Measurements from ENCODE around the gene TSLP. TPM values are rescaled to one million over a fixed set of nuclear protein-coding genes. Genes with fewer than 3 reads are reported as not detected.

The TSLP gene
- polyA plus RNA-seq, 3 donors: 0.11 TPM; not detected in 2

- peak overlapping the region; percentile 58 for H3K9ac ChIP-seq (ENCODE audit: insufficient read depth, low read length, poor library complexity, severe bottlenecking)
- peak overlapping the region; percentile 91 for H2AFZ ChIP-seq (ENCODE audit: insufficient read depth, low read depth, low read length, poor library complexity, severe bottlenecking)
- peak in 2 of 3 donors; percentile 4 to 16 for DNase-seq
- peak overlapping the region; percentile 77 for H3K4me2 ChIP-seq (replicated peaks; ENCODE audit: extremely low read depth, low read length, poor library complexity, severe bottlenecking)
- Mint-ChIP-seq H3K27me3 (ENCODE audit: low read depth in 3 of 3) (peaks cover 51 to 64% (median 56%) of the 10 kb centered on the region in 3 donors), H3K4me1 (peaks cover 55% of the 10 kb centered on the region), H3K4me3 (peak overlapping the region; percentile 99 to 100), H3K36me3 (peaks cover 0 to 4% of the 10 kb centered on the region in 2 donors), H3K27ac (peak overlapping the region in 5 of 7 donors; percentile 61 to 81 (median 68)), H3K9me3 (peaks cover 0 to 11% (median 2%) of the 10 kb centered on the region in 7 donors)
- peaks cover 53 to 62% of the 10 kb centered on the region in 2 donors for H3K27me3 ChIP-seq (ENCODE audit: control insufficient read depth in 2 of 2, insufficient read depth in 2 of 2, low read length in 2 of 2)
- TF ChIP-seq CTCF (IDR thresholded peaks at IDR 0.05): no peak
- no peaks in the 10 kb centered on the region for H3K36me3 ChIP-seq (replicated peaks in 1 of 2; ENCODE audit: control insufficient read depth in 1 of 2, insufficient read depth in 2 of 2, low read length in 2 of 2)
- intact Hi-C loops (cut with micrococcal nuclease): no loop called here
- no peaks in the 10 kb centered on the region for H4K20me1 ChIP-seq (ENCODE audit: insufficient read depth, low read length)
- H3K27ac ChIP-seq (ENCODE audit: low read depth in 1 of 2, low read length in 2 of 2): no peak overlapping the region
- H3K9me3 ChIP-seq (replicated peaks in 1 of 2; ENCODE audit: control insufficient read depth in 1 of 2, insufficient read depth in 1 of 2, low read length in 2 of 2): peaks cover 0 to 17% of the 10 kb centered on the region in 2 donors
- WGBS (ENCODE audit: insufficient coverage): under 1% methylated on average over 43 of the region's 44 CpGs
- peak overlapping the region; percentile 51 to 83 (median 61) for H3K4me3 ChIP-seq (replicated peaks in 1 of 3; ENCODE audit: low read depth in 2 of 3, low read length in 3 of 3)
- H3K4me1 ChIP-seq (ENCODE audit: control insufficient read depth in 1 of 2, insufficient read depth in 2 of 2, low read length in 2 of 2): peaks cover 33 to 43% of the 10 kb centered on the region in 2 donors
- H3K79me2 ChIP-seq (ENCODE audit: insufficient read depth, low read length): no peaks in the 10 kb centered on the region
These were observed 1.6 kb downstream of the TSLP start for GRCh38 chr5:111072949-111073682.

- no peak overlapping the region for H3K27ac Mint-ChIP-seq
- no peaks in the 10 kb centered on the region for H3K36me3 ChIP-seq (replicated peaks in 1 of 2; ENCODE audit: control insufficient read depth in 1 of 2, insufficient read depth in 2 of 2, low read length in 2 of 2)
- H3K27ac ChIP-seq (ENCODE audit: low read depth in 1 of 2, low read length in 2 of 2): no peak overlapping the region
- H3K27me3 Mint-ChIP-seq (ENCODE audit: low read depth in 3 of 3): peaks cover 43 to 53% (median 46%) of the 10 kb centered on the region in 3 donors
- no peaks in the 10 kb centered on the region for H4K20me1 ChIP-seq (ENCODE audit: insufficient read depth, low read length)
- H3K79me2 ChIP-seq (ENCODE audit: insufficient read depth, low read length): no peaks in the 10 kb centered on the region
- peak overlapping the region; percentile 77 for H3K4me2 ChIP-seq (replicated peaks; ENCODE audit: extremely low read depth, low read length, poor library complexity, severe bottlenecking)
- H3K9me3 Mint-ChIP-seq: peaks cover 0 to 11% (median 2%) of the 10 kb centered on the region in 7 donors
- H3K4me3 Mint-ChIP-seq: peak overlapping the region in 1 of 2 donors; percentile 100
- no CpG with 5 or more reads among the region's 2 CpGs for WGBS (ENCODE audit: insufficient coverage)
- no peak overlapping the region for H3K4me3 ChIP-seq (replicated peaks in 1 of 3; ENCODE audit: low read depth in 2 of 3, low read length in 3 of 3)
- H3K27me3 ChIP-seq (ENCODE audit: control insufficient read depth in 2 of 2, insufficient read depth in 2 of 2, low read length in 2 of 2): peaks cover 42 to 51% of the 10 kb centered on the region in 2 donors
- peaks cover 0 to 4% of the 10 kb centered on the region in 2 donors for H3K36me3 Mint-ChIP-seq
- peaks cover 0 to 17% of the 10 kb centered on the region in 2 donors for H3K9me3 ChIP-seq (replicated peaks in 1 of 2; ENCODE audit: control insufficient read depth in 1 of 2, insufficient read depth in 1 of 2, low read length in 2 of 2)
- peaks cover 62% of the 10 kb centered on the region for H3K4me1 Mint-ChIP-seq
- intact Hi-C loops (cut with micrococcal nuclease): no loop called here
- no peak overlapping the region for H3K9ac ChIP-seq (ENCODE audit: insufficient read depth, low read length, poor library complexity, severe bottlenecking)
- H2AFZ ChIP-seq (ENCODE audit: insufficient read depth, low read depth, low read length, poor library complexity, severe bottlenecking): no peak overlapping the region
- peaks cover 33 to 43% of the 10 kb centered on the region in 2 donors for H3K4me1 ChIP-seq (ENCODE audit: control insufficient read depth in 1 of 2, insufficient read depth in 2 of 2, low read length in 2 of 2)
- TF ChIP-seq CTCF (IDR thresholded peaks at IDR 0.05): no peak
- no peak for DNase-seq
These were observed 2.7 kb downstream of the TSLP start for GRCh38 chr5:111074244-111074643.

Measured in CD14-positive monocyte (primary cell).